ENCODE results near the gene LAG3. TPM values are rescaled to one million over a fixed set of nuclear protein-coding genes. Genes with fewer than 3 reads are reported as not detected.

Gene LAG3
- total and polyA plus RNA-seq, 5 donors from 2014 or later: 6.3 to 12.6 (median 9.5) TPM

- Histone ChIP-seq H3K27me3 (ENCODE audit: control insufficient read depth, insufficient read depth, low read length) (peaks cover 16% of the 10 kb centered on the region), H3K27ac (ENCODE audit: insufficient read depth, low read length, poor library complexity, severe bottlenecking) (no peak overlapping the region), H3K36me3 (ENCODE audit: control insufficient read depth, insufficient read depth, low read length) (no peaks in the 10 kb centered on the region), H3K9me3 (ENCODE audit: control insufficient read depth in 2 of 2, low read length in 2 of 2) (no peaks in the 10 kb centered on the region), H3K4me3 (ENCODE audit: low read depth, low read length) (no peak overlapping the region), H3K4me1 (ENCODE audit: control insufficient read depth, insufficient read depth, low read length, poor library complexity, severe bottlenecking) (peaks cover 58% of the 10 kb centered on the region)
- no peak for DNase-seq
- Mint-ChIP-seq H3K27me3 (peaks cover 54% of the 10 kb centered on the region), H3K36me3 (no peaks in the 10 kb centered on the region), H3K4me3 (no peak overlapping the region), H3K9me3 (peaks cover 0 to 3% (median 0%) of the 10 kb centered on the region in 7 donors), H3K27ac (no peak overlapping the region), H3K4me1 (peaks cover 6 to 64% (median 20%) of the 10 kb centered on the region in 4 donors)
- no peak for ATAC-seq (ENCODE audit: low read depth in 2 of 2)
Measured at GRCh38 chr12:6770094-6770493, 2.2 kb upstream of the LAG3 start.

GRCh38 chr12:6770600-6770999 lies 1.7 kb upstream of the LAG3 start:
- no peaks in the 10 kb centered on the region for H3K36me3 Mint-ChIP-seq
- H3K4me1 Mint-ChIP-seq: peaks cover under 1 to 64% (median 15%) of the 10 kb centered on the region in 4 donors
- no peak for DNase-seq
- Histone ChIP-seq H3K27me3 (ENCODE audit: control insufficient read depth, insufficient read depth, low read length) (peaks cover 13% of the 10 kb centered on the region), H3K4me1 (ENCODE audit: control insufficient read depth, insufficient read depth, low read length, poor library complexity, severe bottlenecking) (peaks cover 56% of the 10 kb centered on the region), H3K36me3 (ENCODE audit: control insufficient read depth, insufficient read depth, low read length) (no peaks in the 10 kb centered on the region), H3K27ac (ENCODE audit: insufficient read depth, low read length, poor library complexity, severe bottlenecking) (no peak overlapping the region), H3K4me3 (ENCODE audit: low read depth, low read length) (no peak overlapping the region), H3K9me3 (ENCODE audit: control insufficient read depth in 2 of 2, low read length in 2 of 2) (no peaks in the 10 kb centered on the region)
- no peak overlapping the region for H3K4me3 Mint-ChIP-seq
- no peak overlapping the region for H3K27ac Mint-ChIP-seq
- peaks cover 54% of the 10 kb centered on the region for H3K27me3 Mint-ChIP-seq
- ATAC-seq (ENCODE audit: low read depth in 2 of 2): no peak
- no peaks in the 10 kb centered on the region for H3K9me3 Mint-ChIP-seq

- no peak overlapping the region for H3K27ac ChIP-seq (ENCODE audit: insufficient read depth, low read length, poor library complexity, severe bottlenecking)
- peaks cover 10% of the 10 kb centered on the region for H3K27me3 ChIP-seq (ENCODE audit: control insufficient read depth, insufficient read depth, low read length)
- H3K4me1 ChIP-seq (ENCODE audit: control insufficient read depth, insufficient read depth, low read length, poor library complexity, severe bottlenecking): peaks cover 52% of the 10 kb centered on the region
- no peaks in the 10 kb centered on the region for H3K36me3 ChIP-seq (ENCODE audit: control insufficient read depth, insufficient read depth, low read length)
- H3K4me1 Mint-ChIP-seq: peaks cover 0 to 63% (median 14%) of the 10 kb centered on the region in 4 donors
- ATAC-seq (ENCODE audit: low read depth in 2 of 2) (no peak), DNase-seq (no peak)
- H3K9me3 ChIP-seq (ENCODE audit: control insufficient read depth in 2 of 2, low read length in 2 of 2): no peaks in the 10 kb centered on the region
- H3K4me3 Mint-ChIP-seq: no peak overlapping the region
- H3K27me3 Mint-ChIP-seq: peaks cover 53% of the 10 kb centered on the region
- no peak overlapping the region for H3K4me3 ChIP-seq (ENCODE audit: low read depth, low read length)
- H3K9me3 Mint-ChIP-seq: no peaks in the 10 kb centered on the region
- H3K36me3 Mint-ChIP-seq: no peaks in the 10 kb centered on the region
- no peak overlapping the region for H3K27ac Mint-ChIP-seq
Measured at GRCh38 chr12:6771091-6771495, 1.2 kb upstream of the LAG3 start.

GRCh38 chr12:6771509-6772330 lies 600 bp upstream of the LAG3 start:
- no peak overlapping the region for H3K4me3 ChIP-seq (ENCODE audit: low read depth, low read length)
- ATAC-seq (ENCODE audit: low read depth in 2 of 2): no peak

GRCh38 chr12:6772726-6773589 lies 638 bp downstream of the LAG3 start:
- Mint-ChIP-seq H3K36me3 (no peaks in the 10 kb centered on the region), H3K27me3 (peaks cover 44% of the 10 kb centered on the region), H3K9me3 (no peaks in the 10 kb centered on the region), H3K4me3 (peak overlapping the region; percentile 46 to 74 (median 62)), H3K4me1 (peaks cover 0 to 54% (median 11%) of the 10 kb centered on the region in 4 donors), H3K27ac (peak overlapping the region in 1 of 3 donors; percentile 9)
- no peak overlapping the region for H3K4me3 ChIP-seq (ENCODE audit: low read depth, low read length)
- peaks cover 41% of the 10 kb centered on the region for H3K4me1 ChIP-seq (ENCODE audit: control insufficient read depth, insufficient read depth, low read length, poor library complexity, severe bottlenecking)
- no peaks in the 10 kb centered on the region for H3K9me3 ChIP-seq (ENCODE audit: control insufficient read depth in 2 of 2, low read length in 2 of 2)
- no peak for DNase-seq
- no peaks in the 10 kb centered on the region for H3K36me3 ChIP-seq (ENCODE audit: control insufficient read depth, insufficient read depth, low read length)
- H3K27ac ChIP-seq (ENCODE audit: insufficient read depth, low read length, poor library complexity, severe bottlenecking): peak overlapping the region; percentile 33
- no peak for ATAC-seq (ENCODE audit: low read depth in 2 of 2)
- peaks cover 14% of the 10 kb centered on the region for H3K27me3 ChIP-seq (ENCODE audit: control insufficient read depth, insufficient read depth, low read length)

More at GRCh38 chr12:6771509-6772330, 600 bp upstream of the LAG3 start:
- H3K27ac ChIP-seq (ENCODE audit: insufficient read depth, low read length, poor library complexity, severe bottlenecking): peak overlapping the region; percentile 33
- Mint-ChIP-seq H3K36me3 (no peaks in the 10 kb centered on the region), H3K4me3 (peak overlapping the region; percentile 26 to 74 (median 50)), H3K4me1 (peaks cover 0 to 66% (median 14%) of the 10 kb centered on the region in 4 donors), H3K27me3 (peaks cover 53% of the 10 kb centered on the region), H3K9me3 (no peaks in the 10 kb centered on the region), H3K27ac (peak overlapping the region in 2 of 3 donors; percentile 59 to 71)
- H3K27me3 ChIP-seq (ENCODE audit: control insufficient read depth, insufficient read depth, low read length): peaks cover 11% of the 10 kb centered on the region
- H3K4me1 ChIP-seq (ENCODE audit: control insufficient read depth, insufficient read depth, low read length, poor library complexity, severe bottlenecking): peaks cover 50% of the 10 kb centered on the region
- no peaks in the 10 kb centered on the region for H3K36me3 ChIP-seq (ENCODE audit: control insufficient read depth, insufficient read depth, low read length)
- H3K9me3 ChIP-seq (ENCODE audit: control insufficient read depth in 2 of 2, low read length in 2 of 2): no peaks in the 10 kb centered on the region
- DNase-seq: no peak

- peaks cover 50% of the 10 kb centered on the region for H3K4me1 ChIP-seq (ENCODE audit: control insufficient read depth, insufficient read depth, low read length, poor library complexity, severe bottlenecking)
- no peaks in the 10 kb centered on the region for H3K9me3 Mint-ChIP-seq
Measured at GRCh38 chr12:6773590-6774351, 1.5 kb downstream of the LAG3 start.

GRCh38 chr12:6774499-6775062 lies 2.3 kb downstream of the LAG3 start:
- DNase-seq (no peak), ATAC-seq (ENCODE audit: low read depth in 2 of 2) (no peak)
- Histone ChIP-seq H3K4me3 (ENCODE audit: low read depth, low read length) (no peak overlapping the region), H3K36me3 (ENCODE audit: control insufficient read depth, insufficient read depth, low read length) (no peaks in the 10 kb centered on the region), H3K27ac (ENCODE audit: insufficient read depth, low read length, poor library complexity, severe bottlenecking) (no peak overlapping the region), H3K27me3 (ENCODE audit: control insufficient read depth, insufficient read depth, low read length) (peaks cover 14% of the 10 kb centered on the region), H3K9me3 (ENCODE audit: control insufficient read depth in 2 of 2, low read length in 2 of 2) (no peaks in the 10 kb centered on the region), H3K4me1 (ENCODE audit: control insufficient read depth, insufficient read depth, low read length, poor library complexity, severe bottlenecking) (peaks cover 56% of the 10 kb centered on the region)
- Mint-ChIP-seq H3K36me3 (no peaks in the 10 kb centered on the region), H3K9me3 (no peaks in the 10 kb centered on the region), H3K27me3 (peaks cover 36% of the 10 kb centered on the region), H3K4me1 (peaks cover 0 to 62% (median 20%) of the 10 kb centered on the region in 4 donors), H3K27ac (peak overlapping the region; percentile 67 to 86 (median 79)), H3K4me3 (peak overlapping the region; percentile 78 to 83 (median 82))

More at GRCh38 chr12:6773590-6774351, 1.5 kb downstream of the LAG3 start:
- peak in 1 of 2 donors; percentile 21 for ATAC-seq (ENCODE audit: low read depth in 2 of 2)
- Mint-ChIP-seq H3K27ac (peak overlapping the region in 1 of 3 donors; percentile 79), H3K27me3 (peaks cover 42% of the 10 kb centered on the region), H3K4me3 (peak overlapping the region in 3 of 4 donors; percentile 78 to 82 (median 81)), H3K36me3 (no peaks in the 10 kb centered on the region), H3K4me1 (peaks cover 0 to 56% (median 16%) of the 10 kb centered on the region in 4 donors)
- no peaks in the 10 kb centered on the region for H3K9me3 ChIP-seq (ENCODE audit: control insufficient read depth in 2 of 2, low read length in 2 of 2)
- no peak for DNase-seq
- no peaks in the 10 kb centered on the region for H3K36me3 ChIP-seq (ENCODE audit: control insufficient read depth, insufficient read depth, low read length)
- no peak overlapping the region for H3K27ac ChIP-seq (ENCODE audit: insufficient read depth, low read length, poor library complexity, severe bottlenecking)
- peaks cover 14% of the 10 kb centered on the region for H3K27me3 ChIP-seq (ENCODE audit: control insufficient read depth, insufficient read depth, low read length)
- H3K4me3 ChIP-seq (ENCODE audit: low read depth, low read length): no peak overlapping the region
